Keratinocyte (primary cell): ENCODE data around the gene PRKAA2.

Source experiments
- EZH2 ChIP-seq: IDR thresholded peaks from one replicate; pipeline ENCODE4 v1.6.1; 2012; ENCODE audit warnings: inconsistent platforms, mild to moderate bottlenecking, low read length, moderate library complexity
- TF ChIP-seq, protein P1 (sequence below), 3 experiments: IDR thresholded peaks in 1 of 3; conservative IDR thresholded peaks in 1 of 3; optimal IDR thresholded peaks in 1 of 3; 2 replicates in 2 of 3; 3 replicates in 1 of 3; pipeline versions ENCODE3 to v1.5.1; 2011; ENCODE audit warnings: low read length in 3 of 3, mild to moderate bottlenecking in 3 of 3, moderate library complexity in 2 of 3, control low read depth in 1 of 3, inconsistent platforms in 1 of 3; ENCODE audit not compliant: insufficient read depth in 2 of 3; ENCODE audit errors: extremely low read depth in 1 of 3

- TF ChIP-seq, protein P1, sequence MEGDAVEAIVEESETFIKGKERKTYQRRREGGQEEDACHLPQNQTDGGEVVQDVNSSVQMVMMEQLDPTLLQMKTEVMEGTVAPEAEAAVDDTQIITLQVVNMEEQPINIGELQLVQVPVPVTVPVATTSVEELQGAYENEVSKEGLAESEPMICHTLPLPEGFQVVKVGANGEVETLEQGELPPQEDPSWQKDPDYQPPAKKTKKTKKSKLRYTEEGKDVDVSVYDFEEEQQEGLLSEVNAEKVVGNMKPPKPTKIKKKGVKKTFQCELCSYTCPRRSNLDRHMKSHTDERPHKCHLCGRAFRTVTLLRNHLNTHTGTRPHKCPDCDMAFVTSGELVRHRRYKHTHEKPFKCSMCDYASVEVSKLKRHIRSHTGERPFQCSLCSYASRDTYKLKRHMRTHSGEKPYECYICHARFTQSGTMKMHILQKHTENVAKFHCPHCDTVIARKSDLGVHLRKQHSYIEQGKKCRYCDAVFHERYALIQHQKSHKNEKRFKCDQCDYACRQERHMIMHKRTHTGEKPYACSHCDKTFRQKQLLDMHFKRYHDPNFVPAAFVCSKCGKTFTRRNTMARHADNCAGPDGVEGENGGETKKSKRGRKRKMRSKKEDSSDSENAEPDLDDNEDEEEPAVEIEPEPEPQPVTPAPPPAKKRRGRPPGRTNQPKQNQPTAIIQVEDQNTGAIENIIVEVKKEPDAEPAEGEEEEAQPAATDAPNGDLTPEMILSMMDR (optimal IDR thresholded peaks at IDR 0.05 in 1 of 3, IDR thresholded peaks at IDR 0.05 in 1 of 3, conservative IDR thresholded peaks at IDR 0.05 in 1 of 3; ENCODE audit: extremely low read depth in 1 of 3, insufficient read depth in 2 of 3, low read length in 3 of 3), result peak in 2 of 3 experiments; percentile 35 to 40
- no peak for TF ChIP-seq EZH2
Observed at GRCh38 chr1:56709269-56709880, 64.3 kb downstream of the PRKAA2 start.
